Fibroblast of skin of scalp (primary cell): ENCODE measurements around the gene DUS4L.

Experiments used
- DNase-seq: peaks from one replicate; pipeline ENCODE4 v3.0.0-alpha.2; 2013

Gene DUS4L

GRCh38 chr7:107580716-107581383, 17.1 kb downstream of the DUS4L start:
- no peak for DNase-seq

- no peak for DNase-seq
Measured at GRCh38 chr7:107581387-107582013, 17.7 kb downstream of the DUS4L start.

- DNase-seq = no peak
Measured at GRCh38 chr7:107582875-107583274, 19.1 kb downstream of the DUS4L start.

GRCh38 chr7:107584716-107585115, 20.9 kb downstream of the DUS4L start:
- DNase-seq = no peak

- DNase-seq = no peak
Measured at GRCh38 chr7:107588529-107589130, 24.9 kb downstream of the DUS4L start.

GRCh38 chr7:107591421-107591820, 27.6 kb downstream of the DUS4L start:
- no peak for DNase-seq

GRCh38 chr7:107592361-107593024, 28.7 kb downstream of the DUS4L start:
- DNase-seq = peak; percentile 80

GRCh38 chr7:107593025-107593410, 29.2 kb downstream of the DUS4L start:
- no peak for DNase-seq

- DNase-seq = peak; percentile 84
Measured at GRCh38 chr7:107594961-107595737, 31.4 kb downstream of the DUS4L start.

GRCh38 chr7:107596881-107597581, 33.3 kb downstream of the DUS4L start:
- DNase-seq = no peak

- DNase-seq = no peak
Measured at GRCh38 chr7:107597582-107597916, 33.8 kb downstream of the DUS4L start.

- DNase-seq = no peak
Measured at GRCh38 chr7:107597953-107598352, 34.2 kb downstream of the DUS4L start.

GRCh38 chr7:107599262-107599661, 35.5 kb downstream of the DUS4L start:
- no peak for DNase-seq

- no peak for DNase-seq
Measured at GRCh38 chr7:107600816-107601215, 37.0 kb downstream of the DUS4L start.

GRCh38 chr7:107605218-107605815, 41.5 kb downstream of the DUS4L start:
- no peak for DNase-seq

- DNase-seq = no peak
Measured at GRCh38 chr7:107606303-107606702, 42.5 kb downstream of the DUS4L start.

- DNase-seq = no peak
Measured at GRCh38 chr7:107609811-107610261, 46.1 kb downstream of the DUS4L start.

- no peak for DNase-seq
Measured at GRCh38 chr7:107610323-107610722, 46.6 kb downstream of the DUS4L start.

- DNase-seq = no peak
Measured at GRCh38 chr7:107613439-107613838, 49.7 kb downstream of the DUS4L start.

GRCh38 chr7:107613948-107614347, 50.2 kb downstream of the DUS4L start:
- DNase-seq = peak; percentile 12

GRCh38 chr7:107614425-107614824, 50.7 kb downstream of the DUS4L start:
- peak; percentile 69 for DNase-seq
